Activated T-cell treated with anti-CD3 and anti-CD28 coated beads, Interleukin-2, amount 50 U/mL, for 72 hours (primary cell): Measurements from ENCODE around the gene BIN2. TPM values are rescaled to one million over a fixed set of nuclear protein-coding genes. Genes with fewer than 3 reads are reported as not detected.
A peak's percentile ranks its signal among the peaks of the same experiment; 100 is the strongest.

Source experiments
- ATAC-seq, 2 donors: fragments of 150-1000 bp; cut with Tn5 transposase; replicated peaks in 1 of 2; 2 replicates each; pipeline ENCODE4 v1.10.0; 2021; ENCODE audit warnings: moderate library complexity in 2 of 2, mild to moderate bottlenecking in 1 of 2
- DNase-seq, 2 donors: peaks; one replicate each; pipeline ENCODE4 v3.0.0; 2021 to 2022; ENCODE audit warnings: mixed read lengths in 1 of 2
- H3K27ac Mint-ChIP-seq: one replicate; pipeline ENCODE4 v1.8.0; 2022; ENCODE audit warnings: mild to moderate bottlenecking, moderate library complexity, mixed read lengths
- H3K27me3 Mint-ChIP-seq: one replicate; pipeline ENCODE4 v1.8.0; 2022; ENCODE audit warnings: low read depth, mixed read lengths
- H3K36me3 Mint-ChIP-seq, 2 donors: one replicate each; pipeline ENCODE4 v1.8.0; 2022; ENCODE audit warnings: mixed read lengths in 2 of 2, mild to moderate bottlenecking in 1 of 2; ENCODE audit not compliant: insufficient read depth in 2 of 2
- H3K4me1 Mint-ChIP-seq: one replicate; pipeline ENCODE4 v1.8.0; 2022; ENCODE audit warnings: low read depth, mixed read lengths
- H3K4me3 Mint-ChIP-seq, 2 donors: one replicate each; pipeline ENCODE4 v1.8.0; 2022; ENCODE audit warnings: mild to moderate bottlenecking in 2 of 2, mixed read lengths in 2 of 2, moderate library complexity in 2 of 2
- H3K9me3 Mint-ChIP-seq, 2 donors: one replicate each; pipeline ENCODE4 v1.8.0; 2022; ENCODE audit warnings: mixed read lengths in 2 of 2
- total RNA-seq, 2 donors: library from RNA; stranded (reverse); gene quantifications; one replicate each; pipeline ENCODE4 v1.2.3, GENCODE V29; 2022

BIN2 gene
- total RNA-seq, 2 donors from 2014 or later = 102 to 104 TPM

- no peak overlapping the region for H3K4me3 Mint-ChIP-seq
- peaks cover 0 to 1% of the 10 kb centered on the region in 2 donors for H3K9me3 Mint-ChIP-seq
- ATAC-seq (no peak), DNase-seq (no peak)
- no peaks in the 10 kb centered on the region for H3K27me3 Mint-ChIP-seq
- H3K4me1 Mint-ChIP-seq = no peaks in the 10 kb centered on the region
- no peak overlapping the region for H3K27ac Mint-ChIP-seq
- H3K36me3 Mint-ChIP-seq = peaks cover 3 to 4% of the 10 kb centered on the region in 2 donors
These were observed 36.3 kb upstream of the BIN2 start for GRCh38 chr12:51360315-51360714.

- Mint-ChIP-seq H3K9me3 (peaks cover 0 to 1% of the 10 kb centered on the region in 2 donors), H3K4me1 (no peaks in the 10 kb centered on the region), H3K4me3 (no peak overlapping the region), H3K27ac (no peak overlapping the region), H3K36me3 (peaks cover 3 to 4% of the 10 kb centered on the region in 2 donors), H3K27me3 (no peaks in the 10 kb centered on the region)
- ATAC-seq = no peak
- no peak for DNase-seq
These were observed 35.9 kb upstream of the BIN2 start for GRCh38 chr12:51359851-51360250.

GRCh38 chr12:51358496-51358895, 34.5 kb upstream of the BIN2 start:
- no peaks in the 10 kb centered on the region for H3K27me3 Mint-ChIP-seq
- peaks cover 3% of the 10 kb centered on the region in 2 donors for H3K36me3 Mint-ChIP-seq
- no peak overlapping the region for H3K27ac Mint-ChIP-seq
- DNase-seq (no peak), ATAC-seq (no peak)
- H3K4me3 Mint-ChIP-seq = peak overlapping the region in 1 of 2 donors; percentile 54
- H3K4me1 Mint-ChIP-seq = no peaks in the 10 kb centered on the region
- peaks cover 0 to 1% of the 10 kb centered on the region in 2 donors for H3K9me3 Mint-ChIP-seq

GRCh38 chr12:51357374-51358047, 33.5 kb upstream of the BIN2 start:
- Mint-ChIP-seq H3K27ac (no peak overlapping the region), H3K27me3 (no peaks in the 10 kb centered on the region), H3K4me3 (peak overlapping the region in 1 of 2 donors; percentile 24), H3K9me3 (peaks cover 0 to 1% of the 10 kb centered on the region in 2 donors), H3K36me3 (peaks cover 3% of the 10 kb centered on the region in 2 donors), H3K4me1 (no peaks in the 10 kb centered on the region)
- DNase-seq = peak; percentile 16 to 19
- ATAC-seq = peak; percentile 46 to 61

GRCh38 chr12:51351913-51352532, 28.0 kb upstream of the BIN2 start:
- Mint-ChIP-seq H3K27ac (no peak overlapping the region), H3K4me3 (no peak overlapping the region), H3K36me3 (peaks cover 0 to under 1% of the 10 kb centered on the region in 2 donors), H3K27me3 (no peaks in the 10 kb centered on the region), H3K4me1 (peaks cover 11% of the 10 kb centered on the region), H3K9me3 (peaks cover 0 to under 1% of the 10 kb centered on the region in 2 donors)
- ATAC-seq = peak; percentile 42 to 50
- peak; percentile 37 to 43 for DNase-seq

GRCh38 chr12:51349026-51349425, 25.1 kb upstream of the BIN2 start:
- H3K27ac Mint-ChIP-seq = no peak overlapping the region
- H3K27me3 Mint-ChIP-seq = no peaks in the 10 kb centered on the region
- ATAC-seq (no peak), DNase-seq (no peak)
- no peak overlapping the region for H3K4me3 Mint-ChIP-seq
- no peaks in the 10 kb centered on the region for H3K9me3 Mint-ChIP-seq
- H3K4me1 Mint-ChIP-seq = peaks cover 11% of the 10 kb centered on the region
- H3K36me3 Mint-ChIP-seq = no peaks in the 10 kb centered on the region

GRCh38 chr12:51348116-51348515, 24.1 kb upstream of the BIN2 start:
- Mint-ChIP-seq H3K27ac (no peak overlapping the region), H3K36me3 (no peaks in the 10 kb centered on the region), H3K4me1 (peaks cover 11% of the 10 kb centered on the region), H3K4me3 (no peak overlapping the region), H3K9me3 (no peaks in the 10 kb centered on the region), H3K27me3 (no peaks in the 10 kb centered on the region)
- ATAC-seq (no peak), DNase-seq (no peak)

- Mint-ChIP-seq H3K9me3 (no peaks in the 10 kb centered on the region), H3K27ac (no peak within 1 kb of the TSS), H3K4me1 (peaks cover 17% of the 10 kb centered on the region), H3K36me3 (no peaks in the 10 kb centered on the region), H3K4me3 (no peak within 1 kb of the TSS), H3K27me3 (no peaks in the 10 kb centered on the region)
- DNase-seq (no peak), ATAC-seq (no peak)
These were observed 22.6 kb upstream of the BIN2 start, which contains the start of gene CELA1 for GRCh38 chr12:51346581-51346980. Gene CELA1, minus strand, starts transcription at chr12:51346679. Its CDS starts 41 bp downstream, at chr12:51346638.

GRCh38 chr12:51345681-51346080, 21.7 kb upstream of the BIN2 start:
- no peak for ATAC-seq
- Mint-ChIP-seq H3K27me3 (no peaks in the 10 kb centered on the region), H3K4me3 (no peak overlapping the region), H3K4me1 (peaks cover 20% of the 10 kb centered on the region), H3K36me3 (no peaks in the 10 kb centered on the region), H3K9me3 (no peaks in the 10 kb centered on the region), H3K27ac (no peak overlapping the region)
- no peak for DNase-seq

- Mint-ChIP-seq H3K9me3 (no peaks in the 10 kb centered on the region), H3K27me3 (no peaks in the 10 kb centered on the region), H3K36me3 (no peaks in the 10 kb centered on the region), H3K4me3 (no peak overlapping the region), H3K27ac (no peak overlapping the region), H3K4me1 (peaks cover 20% of the 10 kb centered on the region)
- peak; percentile 38 to 52 for ATAC-seq
- DNase-seq = no peak
These were observed 19.2 kb upstream of the BIN2 start for GRCh38 chr12:51343201-51343600.

- peaks cover 20% of the 10 kb centered on the region for H3K4me1 Mint-ChIP-seq
- DNase-seq (no peak), ATAC-seq (no peak)
- no peaks in the 10 kb centered on the region for H3K36me3 Mint-ChIP-seq
- H3K4me3 Mint-ChIP-seq = no peak overlapping the region
- no peaks in the 10 kb centered on the region for H3K27me3 Mint-ChIP-seq
- H3K9me3 Mint-ChIP-seq = no peaks in the 10 kb centered on the region
- no peak overlapping the region for H3K27ac Mint-ChIP-seq
These were observed 18.4 kb upstream of the BIN2 start for GRCh38 chr12:51342416-51342815.

- H3K9me3 Mint-ChIP-seq = no peaks in the 10 kb centered on the region
- H3K36me3 Mint-ChIP-seq = no peaks in the 10 kb centered on the region
- ATAC-seq (peak; percentile 82), DNase-seq (peak; percentile 67 to 75)
- peak overlapping the region; percentile 60 to 65 for H3K4me3 Mint-ChIP-seq
- H3K4me1 Mint-ChIP-seq = peaks cover 20% of the 10 kb centered on the region
- H3K27me3 Mint-ChIP-seq = no peaks in the 10 kb centered on the region
- no peak overlapping the region for H3K27ac Mint-ChIP-seq
These were observed 17.5 kb upstream of the BIN2 start for GRCh38 chr12:51341251-51342007.

GRCh38 chr12:51339750-51340149, 15.8 kb upstream of the BIN2 start:
- Mint-ChIP-seq H3K9me3 (no peaks in the 10 kb centered on the region), H3K27ac (no peak overlapping the region), H3K36me3 (no peaks in the 10 kb centered on the region), H3K4me3 (no peak overlapping the region), H3K27me3 (no peaks in the 10 kb centered on the region), H3K4me1 (peaks cover 20% of the 10 kb centered on the region)
- ATAC-seq (no peak), DNase-seq (no peak)
